ENCODE measurements around the gene ZBTB16.

The ZBTB16 gene

GRCh38 chr11:114195981-114196731 is 136.6 kb downstream of the ZBTB16 start:
- peak; percentile 25 for TF ChIP-seq CTCF (IDR thresholded peaks at IDR 0.05; ENCODE audit: low read length)
- no peak for TF ChIP-seq EZH2 (optimal IDR thresholded peaks at IDR 0.05; ENCODE audit: low read depth, low read length)
- Histone ChIP-seq H3K9me2 (replicated peaks; ENCODE audit: insufficient read depth, low read length) (no peaks in the 10 kb centered on the region), H3K4me3 (ENCODE audit: low read length) (no peak overlapping the region), H3K36me3 (replicated peaks; ENCODE audit: insufficient read depth, low read length) (no peaks in the 10 kb centered on the region), H2AFZ (ENCODE audit: low read length) (no peak overlapping the region), H3K4me2 (ENCODE audit: low read depth, low read length) (no peak overlapping the region), H4K20me1 (ENCODE audit: insufficient read depth, low read length) (no peaks in the 10 kb centered on the region), H3K27me3 (replicated peaks; ENCODE audit: insufficient read depth, low read length) (no peaks in the 10 kb centered on the region), H3K9me3 (replicated peaks; ENCODE audit: insufficient read depth, low read length) (no peaks in the 10 kb centered on the region), H3K9ac (ENCODE audit: low read length) (no peak overlapping the region), H3K27ac (ENCODE audit: low read length) (no peak overlapping the region), H3K4me1 (ENCODE audit: low read length) (no peaks in the 10 kb centered on the region), H3K79me2 (ENCODE audit: low read length) (no peaks in the 10 kb centered on the region), H3F3A (ENCODE audit: insufficient read depth, low read length) (no peaks in the 10 kb centered on the region)
- DNase-seq: no peak

GRCh38 chr11:114196997-114197703 is 137.6 kb downstream of the ZBTB16 start:
- TF ChIP-seq EZH2 (optimal IDR thresholded peaks at IDR 0.05; ENCODE audit: low read depth, low read length) (no peak), EZH2phosphoT487 (IDR thresholded peaks at IDR 0.05; ENCODE audit: low read length) (no peak), CTCF (IDR thresholded peaks at IDR 0.05; ENCODE audit: low read length) (no peak)
- Histone ChIP-seq H2AFZ (ENCODE audit: low read length) (no peak overlapping the region), H3K79me2 (ENCODE audit: low read length) (no peaks in the 10 kb centered on the region), H3K9me3 (replicated peaks; ENCODE audit: insufficient read depth, low read length) (no peaks in the 10 kb centered on the region), H3K9ac (ENCODE audit: low read length) (no peak overlapping the region), H4K20me1 (ENCODE audit: insufficient read depth, low read length) (no peaks in the 10 kb centered on the region), H3K27ac (ENCODE audit: low read length) (no peak overlapping the region), H3F3A (ENCODE audit: insufficient read depth, low read length) (no peaks in the 10 kb centered on the region), H3K4me3 (ENCODE audit: low read length) (no peak overlapping the region), H3K27me3 (replicated peaks; ENCODE audit: insufficient read depth, low read length) (no peaks in the 10 kb centered on the region), H3K4me2 (ENCODE audit: low read depth, low read length) (no peak overlapping the region), H3K4me1 (ENCODE audit: low read length) (no peaks in the 10 kb centered on the region), H3K36me3 (replicated peaks; ENCODE audit: insufficient read depth, low read length) (no peaks in the 10 kb centered on the region), H3K9me2 (replicated peaks; ENCODE audit: insufficient read depth, low read length) (no peaks in the 10 kb centered on the region)
- DNase-seq: no peak

GRCh38 chr11:114197799-114198500 is 138.4 kb downstream of the ZBTB16 start:
- Histone ChIP-seq H3K9me2 (replicated peaks; ENCODE audit: insufficient read depth, low read length) (no peaks in the 10 kb centered on the region), H3K4me2 (ENCODE audit: low read depth, low read length) (no peak overlapping the region), H3K4me3 (ENCODE audit: low read length) (no peak overlapping the region), H4K20me1 (ENCODE audit: insufficient read depth, low read length) (no peaks in the 10 kb centered on the region), H3K4me1 (ENCODE audit: low read length) (no peaks in the 10 kb centered on the region), H2AFZ (ENCODE audit: low read length) (no peak overlapping the region), H3K9ac (ENCODE audit: low read length) (no peak overlapping the region), H3K79me2 (ENCODE audit: low read length) (no peaks in the 10 kb centered on the region), H3K27me3 (replicated peaks; ENCODE audit: insufficient read depth, low read length) (no peaks in the 10 kb centered on the region), H3K9me3 (replicated peaks; ENCODE audit: insufficient read depth, low read length) (no peaks in the 10 kb centered on the region), H3K36me3 (replicated peaks; ENCODE audit: insufficient read depth, low read length) (no peaks in the 10 kb centered on the region), H3K27ac (ENCODE audit: low read length) (no peak overlapping the region), H3F3A (ENCODE audit: insufficient read depth, low read length) (no peaks in the 10 kb centered on the region)
- no peak for DNase-seq
- no peak for TF ChIP-seq CTCF (IDR thresholded peaks at IDR 0.05; ENCODE audit: low read length)
- no peak for TF ChIP-seq EZH2 (optimal IDR thresholded peaks at IDR 0.05; ENCODE audit: low read depth, low read length)
- no peak for TF ChIP-seq EZH2phosphoT487 (IDR thresholded peaks at IDR 0.05; ENCODE audit: low read length)

All from MM.1S (cell line).